Endothelial cell of umbilical vein (primary cell): ENCODE results near the gene TRIM16. TPM values are rescaled to one million over a fixed set of nuclear protein-coding genes. Genes with fewer than 3 reads are reported as not detected.

Experiments used
- BruUV-seq: library from RNA; stranded (reverse); fragments of 400-500 nt; replicated peaks from 2 replicates; lab custom pipeline; 2021; lab: Mats Ljungman, UMichigan
- CTCF ChIA-PET: fragments of 300-600, 350-600 bp; sonication (Branson Sonifier 250); formaldehyde crosslinking; loops from one replicate; lab custom pipeline; 2021; ENCODE audit warnings: antibody characterized with exemption, inconsistent platforms; lab: Charles Lee
- POLR2A ChIA-PET: fragments of 300-600, 350-600 bp; sonication (Branson Sonifier 250); formaldehyde crosslinking; loops from one replicate; lab custom pipeline; 2021; ENCODE audit warnings: antibody characterized with exemption, inconsistent platforms; lab: Charles Lee
- DNase-seq: peaks from one replicate; pipeline ENCODE4 v3.0.0-alpha.2; 2011; ENCODE audit warnings: low read depth, low spot score
- FAIRE-seq: peaks from 2 replicates; lab custom pipeline; 2011; peaks lifted over from hg19 to GRCh38; lab: Jason Lieb, UNC
- H2AFZ ChIP-seq: 2 replicates; pipeline ENCODE4 v1.6.0; 2012; ENCODE audit warnings: low read depth, low read length, control low read depth, inconsistent platforms
- H3K27ac ChIP-seq: 2 replicates; pipeline ENCODE4 v1.5.1; 2011; ENCODE audit warnings: low read depth, mild to moderate bottlenecking, control low read depth, low read length, moderate library complexity; ENCODE audit not compliant: insufficient read depth
- H3K27me3 ChIP-seq, 2 experiments: 2 replicates each; pipeline versions ENCODE4 v1.6.0 to v1.6.1; 2011; ENCODE audit warnings: low read length in 2 of 2, mixed read lengths in 1 of 2; ENCODE audit not compliant: control insufficient read depth in 2 of 2, insufficient read depth in 2 of 2
- H3K36me3 ChIP-seq, 2 experiments: 2 replicates in 1 of 2; 3 replicates in 1 of 2; pipeline ENCODE4 v1.5.1; 2011; ENCODE audit warnings: low read length in 2 of 2, mild to moderate bottlenecking in 1 of 2, moderate library complexity in 1 of 2; ENCODE audit not compliant: control insufficient read depth in 2 of 2, insufficient read depth in 2 of 2; ENCODE audit errors: extremely low read depth in 1 of 2
- H3K4me1 ChIP-seq: 3 replicates; pipeline ENCODE4 v1.5.1; 2011; ENCODE audit warnings: mild to moderate bottlenecking, low read length; ENCODE audit not compliant: control insufficient read depth, insufficient read depth; ENCODE audit errors: extremely low read depth
- H3K4me2 ChIP-seq: 2 replicates; pipeline ENCODE4 v1.6.1; 2011; ENCODE audit warnings: low read length, control low read depth, mixed read lengths; ENCODE audit not compliant: insufficient read depth
- H3K4me3 ChIP-seq, 3 experiments: fragments of 200-600 bp in 1 of 3; sonication (generic), shearing (Covaris generic) in 1 of 3; replicated peaks in 1 of 3; 2 replicates each; pipeline ENCODE4 v1.5.1; 2011 to 2016; ENCODE audit warnings: control low read depth in 3 of 3, low read length in 3 of 3, mild to moderate bottlenecking in 2 of 3, inconsistent platforms in 1 of 3, low read depth in 1 of 3, moderate library complexity in 1 of 3; ENCODE audit not compliant: insufficient read depth in 1 of 3
- H3K79me2 ChIP-seq: 2 replicates; pipeline ENCODE4 v1.6.0; 2012; ENCODE audit warnings: low read length, inconsistent platforms; ENCODE audit not compliant: control insufficient read depth, insufficient read depth
- H3K9ac ChIP-seq: replicated peaks from 2 replicates; pipeline ENCODE3; 2011; ENCODE audit warnings: low read length, control low read depth; ENCODE audit not compliant: insufficient read depth; ENCODE audit errors: extremely low read depth
- H3K9me1 ChIP-seq: replicated peaks from 3 replicates; pipeline ENCODE4 v1.6.0; 2011; ENCODE audit warnings: mild to moderate bottlenecking, low read length; ENCODE audit not compliant: control insufficient read depth, insufficient read depth; ENCODE audit errors: extremely low read depth
- H3K9me3 ChIP-seq: replicated peaks from 2 replicates; pipeline ENCODE4 v1.5.1; 2012; ENCODE audit warnings: low read length, inconsistent platforms; ENCODE audit not compliant: control insufficient read depth, insufficient read depth
- H4K20me1 ChIP-seq: replicated peaks from 2 replicates; pipeline ENCODE3; 2011; ENCODE audit warnings: mild to moderate bottlenecking, low read length; ENCODE audit not compliant: control insufficient read depth, insufficient read depth; ENCODE audit errors: extremely low read depth
- CTCF ChIP-seq, 2 donors: IDR thresholded peaks; 1 replicate in 1 of 2; 2 replicates in 1 of 2; pipeline ENCODE4 v1.5.1; 2011; ENCODE audit warnings: low read length in 2 of 2, mild to moderate bottlenecking in 2 of 2, moderate library complexity in 2 of 2, control low read depth in 1 of 2, inconsistent platforms in 1 of 2, low read depth in 1 of 2; ENCODE audit not compliant: insufficient read depth in 1 of 2; ENCODE audit errors: extremely low read depth in 1 of 2
- EZH2 ChIP-seq: IDR thresholded peaks from 2 replicates; pipeline ENCODE4 v1.6.1; 2012; ENCODE audit warnings: borderline replicate concordance, low read depth, mild to moderate bottlenecking, moderate library complexity, low read length, inconsistent platforms; ENCODE audit not compliant: severe bottlenecking
- FOS ChIP-seq: IDR thresholded peaks from 2 replicates; pipeline ENCODE4 v1.6.1; 2011; ENCODE audit warnings: mild to moderate bottlenecking, low read length, moderate library complexity, borderline replicate concordance; ENCODE audit not compliant: insufficient read depth
- GATA2 ChIP-seq: IDR thresholded peaks from 2 replicates; pipeline ENCODE4 v1.7.0; 2011; ENCODE audit warnings: low read depth, mild to moderate bottlenecking, moderate library complexity, mixed read lengths, low read length; ENCODE audit not compliant: insufficient read length, insufficient read depth
- JUN ChIP-seq: IDR thresholded peaks from 2 replicates; pipeline ENCODE4 v1.6.1; 2011; ENCODE audit warnings: borderline replicate concordance, low read depth; ENCODE audit not compliant: insufficient read length, insufficient read depth
- MYC ChIP-seq: IDR thresholded peaks from one replicate; pipeline ENCODE4 v1.6.1; 2011; ENCODE audit warnings: mild to moderate bottlenecking, low read depth, low read length
- POLR2A ChIP-seq: IDR thresholded peaks from 2 replicates; pipeline ENCODE4 v1.6.1; 2012; ENCODE audit warnings: low read depth, mild to moderate bottlenecking, control low read depth, low read length
- POLR2AphosphoS5 ChIP-seq: IDR thresholded peaks from 2 replicates; pipeline ENCODE4 v1.6.1; 2012; ENCODE audit warnings: low read depth, mild to moderate bottlenecking, control low read depth, low read length, moderate library complexity; ENCODE audit not compliant: insufficient read depth
- dilution Hi-C: fragments of 300-500 bp; cut with MboI; formaldehyde crosslinking; loops from one replicate; pipeline ENCODE4 v1.15.0; 2019; ENCODE audit warnings: low sequenced_read_pairs; ENCODE audit not compliant: extremely low pct_ligation_motif_present
- intact Hi-C: fragments of 100-400 bp; cut with micrococcal nuclease; formaldehyde crosslinking; loops from one replicate; pipeline ENCODE4 v1.10.0; 2022
- polyA plus RNA-seq, 4 experiments: library from polyadenylated mRNA; depleted of rRNA in 3 of 4; stranded (reverse) in 3 of 4; unstranded in 1 of 4; fragments of >200 nt; gene quantifications; 2 replicates each; pipeline versions ENCODE4 v1.2.1 to v1.2.3, GENCODE V29; 2011 to 2012; ENCODE audit warnings: missing spikeins in 1 of 4
- total RNA-seq: library from RNA; stranded (reverse); gene quantifications from 2 replicates; pipeline ENCODE4 v1.2.3, GENCODE V29; 2021
- TF ChIP-seq, protein P1 (sequence below): IDR thresholded peaks from 2 replicates; pipeline ENCODE4 v1.6.1; 2011; ENCODE audit not compliant: insufficient read depth, insufficient read length

Gene TRIM16
- total and polyA plus RNA-seq, 2 donors (not counting 3 experiments of a cell fraction or from before 2014, with no cell fraction given): 41.7 to 50.3 TPM

DNA sequence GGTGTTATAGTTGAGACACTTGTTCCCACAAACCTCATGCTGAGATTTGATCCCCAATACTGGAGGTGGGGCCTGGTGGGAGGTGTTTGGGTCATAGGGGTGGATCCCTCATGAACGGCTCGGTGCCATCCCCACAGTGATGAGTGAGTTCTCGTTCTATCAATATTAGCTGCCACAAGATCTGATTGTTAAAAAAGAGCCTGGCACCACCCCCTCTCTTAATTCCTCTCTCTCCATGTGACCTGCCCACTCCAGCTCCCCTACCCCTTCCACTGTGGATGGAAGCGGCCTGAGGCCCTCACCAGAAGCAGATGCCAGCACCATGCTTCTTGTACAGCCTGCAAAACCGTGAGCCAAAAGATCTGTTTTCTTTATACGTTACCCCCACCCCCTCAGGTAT is 31.2 kb downstream of the TRIM16 start:
- no peak overlapping the region for H2AFZ ChIP-seq
- FAIRE-seq (no peak), DNase-seq (no peak)
- no TSS peak for BruUV-seq
- dilution Hi-C loops: no loop called here
- H3K4me2 ChIP-seq: no peak overlapping the region
- no peak overlapping the region for H3K9ac ChIP-seq
- H3K27ac ChIP-seq: no peak overlapping the region
- H3K9me3 ChIP-seq: no peaks in the 10 kb centered on the region
- CTCF ChIA-PET: no interaction called here
- no peak overlapping the region for H3K4me3 ChIP-seq
- H3K27me3 ChIP-seq: no peaks in the 10 kb centered on the region
- TF ChIP-seq JUN (no peak), MYC (no peak), FOS (no peak), EZH2 (no peak), CTCF (IDR thresholded peaks at IDR 0.05; ENCODE audit: extremely low read depth in 1 of 2, insufficient read depth in 1 of 2, low read depth in 1 of 2, low read length in 2 of 2) (no peak), POLR2A (no peak), GATA2 (no peak), POLR2AphosphoS5 (no peak)
- TF ChIP-seq, protein P1, sequence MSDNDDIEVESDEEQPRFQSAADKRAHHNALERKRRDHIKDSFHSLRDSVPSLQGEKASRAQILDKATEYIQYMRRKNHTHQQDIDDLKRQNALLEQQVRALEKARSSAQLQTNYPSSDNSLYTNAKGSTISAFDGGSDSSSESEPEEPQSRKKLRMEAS: no peak
- H3K36me3 ChIP-seq: no peaks in the 10 kb centered on the region
- peaks cover 24% of the 10 kb centered on the region for H3K4me1 ChIP-seq
- no peaks in the 10 kb centered on the region for H4K20me1 ChIP-seq
- no peaks in the 10 kb centered on the region for H3K9me1 ChIP-seq
- POLR2A ChIA-PET: interaction anchor here (0.6 kb wide), 1 partner anchor 31 kb away, joined by 3 read pairs; the partner anchor contains the start of gene TRIM16
- peaks cover 9% of the 10 kb centered on the region for H3K79me2 ChIP-seq
- intact Hi-C loops: no loop called here
